ENCODE measurements around the gene EPS8.
A peak's percentile ranks its signal among the peaks of the same experiment; 100 is the strongest.

The EPS8 gene

GRCh38 chr12:15815730-15816129 is 26.5 kb upstream of the EPS8 start:
- peaks cover 2% of the 10 kb centered on the region for H3K36me3 Mint-ChIP-seq (ENCODE audit: insufficient read depth)

GRCh38 chr12:15811214-15812127 is 22.3 kb upstream of the EPS8 start:
- ATAC-seq (replicated peaks) (no peak), DNase-seq (no peak)
- peaks cover 18 to 23% of the 10 kb centered on the region in 2 donors for H3K27me3 Mint-ChIP-seq
- no peaks in the 10 kb centered on the region for H3K4me1 Mint-ChIP-seq (ENCODE audit: low read depth in 2 of 2)
- H3K36me3 Mint-ChIP-seq (ENCODE audit: insufficient read depth), result peaks cover 3% of the 10 kb centered on the region
- no peak overlapping the region for H3K4me3 Mint-ChIP-seq
- H3K9me3 Mint-ChIP-seq, result no peaks in the 10 kb centered on the region
- no peak overlapping the region for H3K27ac Mint-ChIP-seq

More at GRCh38 chr12:15815730-15816129, 26.5 kb upstream of the EPS8 start:
- no peak for ATAC-seq (replicated peaks)
- Mint-ChIP-seq H3K9me3 (peaks cover 0 to 2% of the 10 kb centered on the region in 2 donors), H3K27ac (no peak overlapping the region), H3K4me1 (ENCODE audit: low read depth in 2 of 2) (no peaks in the 10 kb centered on the region), H3K27me3 (peaks cover 25 to 27% of the 10 kb centered on the region in 2 donors), H3K4me3 (no peak overlapping the region)
- DNase-seq, result no peak

GRCh38 chr12:15808652-15809051 is 19.5 kb upstream of the EPS8 start:
- Mint-ChIP-seq H3K27me3 (peaks cover 18 to 27% of the 10 kb centered on the region in 2 donors), H3K36me3 (ENCODE audit: insufficient read depth) (peaks cover 3% of the 10 kb centered on the region), H3K9me3 (no peaks in the 10 kb centered on the region), H3K4me1 (ENCODE audit: low read depth in 2 of 2) (no peaks in the 10 kb centered on the region), H3K27ac (no peak overlapping the region), H3K4me3 (no peak overlapping the region)
- no peak for DNase-seq
- no peak for ATAC-seq (replicated peaks)

- Mint-ChIP-seq H3K4me3 (no peak overlapping the region), H3K4me1 (ENCODE audit: low read depth in 2 of 2) (no peaks in the 10 kb centered on the region), H3K27ac (no peak overlapping the region), H3K9me3 (no peaks in the 10 kb centered on the region), H3K36me3 (ENCODE audit: insufficient read depth) (peaks cover 3% of the 10 kb centered on the region), H3K27me3 (peaks cover 16 to 27% of the 10 kb centered on the region in 2 donors)
- no peak for ATAC-seq (replicated peaks)
- no peak for DNase-seq
These were observed 19.1 kb upstream of the EPS8 start for GRCh38 chr12:15808250-15808649.

- H3K4me1 Mint-ChIP-seq (ENCODE audit: low read depth in 2 of 2), result no peaks in the 10 kb centered on the region
- no peak overlapping the region for H3K27ac Mint-ChIP-seq
- H3K9me3 Mint-ChIP-seq, result no peaks in the 10 kb centered on the region
- H3K4me3 Mint-ChIP-seq, result no peak overlapping the region
- ATAC-seq (replicated peaks) (no peak), DNase-seq (no peak)
- H3K36me3 Mint-ChIP-seq (ENCODE audit: insufficient read depth), result peaks cover 3% of the 10 kb centered on the region
- H3K27me3 Mint-ChIP-seq, result peaks cover 16 to 29% of the 10 kb centered on the region in 2 donors
These were observed 17.6 kb upstream of the EPS8 start for GRCh38 chr12:15806826-15807225.

- Mint-ChIP-seq H3K27me3 (peaks cover 35 to 38% of the 10 kb centered on the region in 2 donors), H3K27ac (no peak overlapping the region), H3K4me3 (no peak overlapping the region), H3K9me3 (no peaks in the 10 kb centered on the region), H3K4me1 (ENCODE audit: low read depth in 2 of 2) (no peaks in the 10 kb centered on the region), H3K36me3 (ENCODE audit: insufficient read depth) (no peaks in the 10 kb centered on the region)
- DNase-seq (no peak), ATAC-seq (replicated peaks) (no peak)
These were observed 12.9 kb upstream of the EPS8 start for GRCh38 chr12:15801770-15802744.

GRCh38 chr12:15800278-15800677 is 11.1 kb upstream of the EPS8 start:
- H3K4me3 Mint-ChIP-seq, result no peak overlapping the region

GRCh38 chr12:15797818-15798217 is 8.6 kb upstream of the EPS8 start:
- H3K36me3 Mint-ChIP-seq (ENCODE audit: insufficient read depth), result no peaks in the 10 kb centered on the region
- no peak overlapping the region for H3K27ac Mint-ChIP-seq
- H3K4me1 Mint-ChIP-seq (ENCODE audit: low read depth in 2 of 2), result no peaks in the 10 kb centered on the region
- no peak overlapping the region for H3K4me3 Mint-ChIP-seq
- no peaks in the 10 kb centered on the region for H3K9me3 Mint-ChIP-seq
- no peak for ATAC-seq (replicated peaks)
- DNase-seq, result no peak
- H3K27me3 Mint-ChIP-seq, result peaks cover 37 to 53% of the 10 kb centered on the region in 2 donors

More at GRCh38 chr12:15800278-15800677, 11.1 kb upstream of the EPS8 start:
- Mint-ChIP-seq H3K4me1 (ENCODE audit: low read depth in 2 of 2) (no peaks in the 10 kb centered on the region), H3K36me3 (ENCODE audit: insufficient read depth) (no peaks in the 10 kb centered on the region), H3K27ac (no peak overlapping the region), H3K27me3 (peaks cover 37 to 44% of the 10 kb centered on the region in 2 donors), H3K9me3 (no peaks in the 10 kb centered on the region)
- ATAC-seq (replicated peaks) (no peak), DNase-seq (no peak)

GRCh38 chr12:15796493-15797141 is 7.4 kb upstream of the EPS8 start:
- peaks cover 37 to 52% of the 10 kb centered on the region in 2 donors for H3K27me3 Mint-ChIP-seq

GRCh38 chr12:15794836-15795235 is 5.6 kb upstream of the EPS8 start:
- Mint-ChIP-seq H3K27me3 (peaks cover 45 to 57% of the 10 kb centered on the region in 2 donors), H3K36me3 (ENCODE audit: insufficient read depth) (peaks cover 2% of the 10 kb centered on the region)
- no peak for ATAC-seq (replicated peaks)

More at GRCh38 chr12:15796493-15797141, 7.4 kb upstream of the EPS8 start:
- H3K27ac Mint-ChIP-seq, result no peak overlapping the region
- ATAC-seq (replicated peaks) (no peak), DNase-seq (no peak)
- H3K9me3 Mint-ChIP-seq, result no peaks in the 10 kb centered on the region
- no peak overlapping the region for H3K4me3 Mint-ChIP-seq
- no peaks in the 10 kb centered on the region for H3K4me1 Mint-ChIP-seq (ENCODE audit: low read depth in 2 of 2)
- no peaks in the 10 kb centered on the region for H3K36me3 Mint-ChIP-seq (ENCODE audit: insufficient read depth)

GRCh38 chr12:15794196-15794595 is 5.0 kb upstream of the EPS8 start:
- Mint-ChIP-seq H3K27ac (no peak overlapping the region), H3K36me3 (ENCODE audit: insufficient read depth) (peaks cover 7% of the 10 kb centered on the region), H3K9me3 (no peaks in the 10 kb centered on the region), H3K4me1 (ENCODE audit: low read depth in 2 of 2) (peaks cover 5% of the 10 kb centered on the region in 2 donors), H3K4me3 (no peak overlapping the region), H3K27me3 (peaks cover 39 to 53% of the 10 kb centered on the region in 2 donors)
- no peak for ATAC-seq (replicated peaks)
- no peak for DNase-seq

More at GRCh38 chr12:15794836-15795235, 5.6 kb upstream of the EPS8 start:
- H3K4me3 Mint-ChIP-seq, result no peak overlapping the region
- H3K4me1 Mint-ChIP-seq (ENCODE audit: low read depth in 2 of 2), result peaks cover 3 to 4% of the 10 kb centered on the region in 2 donors
- no peak overlapping the region for H3K27ac Mint-ChIP-seq
- no peaks in the 10 kb centered on the region for H3K9me3 Mint-ChIP-seq
- DNase-seq, result no peak

- Mint-ChIP-seq H3K4me1 (ENCODE audit: low read depth in 2 of 2) (peaks cover 11 to 12% of the 10 kb centered on the region in 2 donors), H3K27me3 (peaks cover 68 to 71% of the 10 kb centered on the region in 2 donors), H3K36me3 (ENCODE audit: insufficient read depth) (peaks cover 8% of the 10 kb centered on the region), H3K9me3 (no peaks in the 10 kb centered on the region), H3K4me3 (peak overlapping the region; percentile 87 to 93), H3K27ac (peak overlapping the region; percentile 3 to 10)
- ATAC-seq (replicated peaks) (peak; percentile 21), DNase-seq (peak; percentile 1 to 4 (median 2))
These were observed 662 bp downstream of the EPS8 start for GRCh38 chr12:15788233-15789219.

All from effector memory CD8-positive, alpha-beta T cell (primary cell).